ENCODE data around the gene DENND5A.

Gene DENND5A

DNA sequence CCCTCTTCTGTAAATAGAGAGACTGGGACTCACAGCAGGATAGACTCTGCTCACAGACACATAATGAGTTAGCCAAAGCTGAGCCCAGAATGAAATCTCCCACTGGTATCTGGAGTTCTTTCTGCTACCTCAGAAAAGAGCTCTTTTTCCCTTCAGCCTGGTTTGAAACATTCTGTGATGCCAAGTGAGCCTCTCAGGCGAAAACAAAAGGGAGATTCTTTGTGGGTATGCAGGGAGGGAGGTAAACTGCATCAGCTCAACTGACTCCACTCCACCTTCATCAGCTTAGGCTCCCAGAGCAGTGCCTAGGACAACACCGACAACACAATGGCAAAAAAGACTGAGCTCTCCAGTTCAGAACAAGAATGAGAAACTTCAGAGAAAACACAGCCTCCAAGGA, 118.7 kb downstream of the DENND5A start:
- Histone ChIP-seq H3K27ac (no peak overlapping the region), H3K4me3 (no peak overlapping the region)
- TF ChIP-seq, protein P1, sequence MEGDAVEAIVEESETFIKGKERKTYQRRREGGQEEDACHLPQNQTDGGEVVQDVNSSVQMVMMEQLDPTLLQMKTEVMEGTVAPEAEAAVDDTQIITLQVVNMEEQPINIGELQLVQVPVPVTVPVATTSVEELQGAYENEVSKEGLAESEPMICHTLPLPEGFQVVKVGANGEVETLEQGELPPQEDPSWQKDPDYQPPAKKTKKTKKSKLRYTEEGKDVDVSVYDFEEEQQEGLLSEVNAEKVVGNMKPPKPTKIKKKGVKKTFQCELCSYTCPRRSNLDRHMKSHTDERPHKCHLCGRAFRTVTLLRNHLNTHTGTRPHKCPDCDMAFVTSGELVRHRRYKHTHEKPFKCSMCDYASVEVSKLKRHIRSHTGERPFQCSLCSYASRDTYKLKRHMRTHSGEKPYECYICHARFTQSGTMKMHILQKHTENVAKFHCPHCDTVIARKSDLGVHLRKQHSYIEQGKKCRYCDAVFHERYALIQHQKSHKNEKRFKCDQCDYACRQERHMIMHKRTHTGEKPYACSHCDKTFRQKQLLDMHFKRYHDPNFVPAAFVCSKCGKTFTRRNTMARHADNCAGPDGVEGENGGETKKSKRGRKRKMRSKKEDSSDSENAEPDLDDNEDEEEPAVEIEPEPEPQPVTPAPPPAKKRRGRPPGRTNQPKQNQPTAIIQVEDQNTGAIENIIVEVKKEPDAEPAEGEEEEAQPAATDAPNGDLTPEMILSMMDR (IDR thresholded peaks at IDR 0.05) = no peak
- no peak for DNase-seq (ENCODE audit: low spot score)

DNA sequence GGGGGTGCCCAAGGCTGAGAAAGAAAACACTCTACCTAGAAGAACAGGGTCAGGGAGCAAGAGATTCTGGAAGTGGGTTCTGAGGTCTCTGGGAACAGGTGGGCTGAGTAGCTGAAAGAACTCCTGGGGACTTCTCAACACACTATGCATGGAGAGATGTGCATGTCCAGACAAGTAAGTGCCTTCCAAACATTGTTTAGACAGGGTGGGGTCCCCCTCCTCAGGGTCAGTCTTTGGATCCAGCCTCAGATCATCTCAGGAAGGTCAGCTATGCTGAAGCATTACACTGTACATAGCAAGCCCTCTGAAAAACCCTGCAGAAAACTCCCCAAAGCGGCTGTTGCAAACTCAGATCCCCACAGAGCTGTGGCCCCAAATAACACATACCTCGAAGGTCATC, 119.9 kb downstream of the DENND5A start:
- DNase-seq (ENCODE audit: low spot score) = no peak
- no peak overlapping the region for H3K4me3 ChIP-seq
- H3K27ac ChIP-seq = no peak overlapping the region

GRCh38 chr11:9144828-9145227, 120.3 kb downstream of the DENND5A start:
- Histone ChIP-seq H3K4me3 (no peak overlapping the region), H3K27ac (no peak overlapping the region)
- TF ChIP-seq, protein P1 (IDR thresholded peaks at IDR 0.05) = no peak
- DNase-seq (ENCODE audit: low spot score) = no peak

More for the DNA sequence above, 119.9 kb downstream of the DENND5A start:
- TF ChIP-seq, protein P1 (IDR thresholded peaks at IDR 0.05) = no peak

DNA sequence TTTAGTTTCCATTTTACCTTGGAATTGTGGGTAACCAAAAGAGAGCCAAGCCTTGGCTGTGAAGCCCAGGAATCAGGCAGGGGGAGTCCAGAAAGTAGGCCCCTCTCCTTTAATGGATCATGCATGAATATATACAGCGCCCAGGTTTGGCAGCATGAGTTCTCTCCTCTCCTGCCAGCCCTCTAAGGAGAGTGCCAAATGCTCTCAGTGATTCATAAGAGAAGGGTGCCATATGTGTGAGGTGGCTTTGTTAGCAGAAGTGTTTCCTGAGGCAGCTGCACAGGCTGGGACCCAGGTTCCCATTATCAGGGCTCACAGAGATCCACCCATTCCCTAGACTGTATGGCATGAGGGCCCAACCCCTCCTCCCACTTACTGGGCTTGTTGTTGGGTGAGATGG, 121.4 kb downstream of the DENND5A start:
- TF ChIP-seq, protein P1 (IDR thresholded peaks at IDR 0.05) = no peak
- no peak for DNase-seq (ENCODE audit: low spot score)
- Histone ChIP-seq H3K4me3 (no peak overlapping the region), H3K27ac (no peak overlapping the region)

GRCh38 chr11:9142732-9143131, 122.4 kb downstream of the DENND5A start:
- no peak for DNase-seq (ENCODE audit: low spot score)
- Histone ChIP-seq H3K27ac (no peak overlapping the region), H3K4me3 (no peak overlapping the region)
- TF ChIP-seq, protein P1 (IDR thresholded peaks at IDR 0.05) = no peak

GRCh38 chr11:9141186-9141585, 124.0 kb downstream of the DENND5A start:
- DNase-seq (ENCODE audit: low spot score) = no peak
- TF ChIP-seq, protein P1 (IDR thresholded peaks at IDR 0.05) = no peak
- H3K4me3 ChIP-seq = no peak overlapping the region
- no peak overlapping the region for H3K27ac ChIP-seq

- TF ChIP-seq, protein P1 (IDR thresholded peaks at IDR 0.05) = no peak
- Histone ChIP-seq H3K27ac (peak overlapping the region in 1 of 2 donors; percentile 42), H3K4me3 (no peak overlapping the region)
- DNase-seq (ENCODE audit: low spot score) = no peak
Measured at GRCh38 chr11:9139628-9140357, 125.4 kb downstream of the DENND5A start.

Measured in coronary artery (tissue), 2 donors.